Measurements from ENCODE around the gene ZNF385B. TPM values are rescaled to one million over a fixed set of nuclear protein-coding genes. Genes with fewer than 3 reads are reported as not detected.

The ZNF385B gene
- total RNA-seq, 1 experiment from 2014 or later = 9.3 TPM

GRCh38 chr2:179562330-179562885 is 299.0 kb downstream of the ZNF385B start:
- H3K4me1 ChIP-seq (ENCODE audit: control insufficient read depth in 1 of 2, insufficient read depth in 2 of 2, low read length in 2 of 2) = no peaks in the 10 kb centered on the region
- ChIA-PET CTCF (no interaction called here), POLR2A (no interaction called here)

More at GRCh38 chr2:179562330-179562885, 299.0 kb downstream of the ZNF385B start:
- no peak for DNase-seq (ENCODE audit: low read depth, low spot score)
- Histone ChIP-seq H4K20me1 (ENCODE audit: insufficient read depth) (no peaks in the 10 kb centered on the region), H3K27me3 (ENCODE audit: insufficient read depth, low read length) (no peaks in the 10 kb centered on the region), H3K9me2 (ENCODE audit: insufficient read depth) (no peaks in the 10 kb centered on the region), H3K9ac (ENCODE audit: low read length) (no peak overlapping the region), H2AFZ (ENCODE audit: low read depth, low read length, poor library complexity, severe bottlenecking) (no peak overlapping the region), H3K4me2 (ENCODE audit: low read length) (no peak overlapping the region), H3K4me3 (replicated peaks in 1 of 2; ENCODE audit: low read depth in 1 of 2, low read length in 2 of 2) (no peak overlapping the region), H3K36me3 (ENCODE audit: control insufficient read depth in 1 of 2, insufficient read depth in 2 of 2, low read length in 2 of 2) (no peaks in the 10 kb centered on the region), H3K27ac (ENCODE audit: low read depth, low read length) (no peak overlapping the region), H3K9me3 (ENCODE audit: control insufficient read depth in 1 of 2, insufficient read depth in 1 of 2, low read depth in 1 of 2, low read length in 2 of 2) (no peaks in the 10 kb centered on the region), H3K79me2 (ENCODE audit: insufficient read depth, low read length) (no peaks in the 10 kb centered on the region)
- BruUV-seq (replicated peaks) = no TSS peak
- no peak for ATAC-seq
- TF ChIP-seq EZH2 (IDR thresholded peaks at IDR 0.05) = no peak
- TF ChIP-seq POLR2AphosphoS5 (IDR thresholded peaks at IDR 0.05; ENCODE audit: low read depth, low read length) = no peak
- TF ChIP-seq SIN3A (IDR thresholded peaks at IDR 0.05; ENCODE audit: low read depth) = no peak
- TF ChIP-seq MAX (IDR thresholded peaks at IDR 0.05) = no peak
- no peak for TF ChIP-seq POLR2A (IDR thresholded peaks at IDR 0.05; ENCODE audit: borderline replicate concordance, extremely low read depth, insufficient read depth, insufficient read length)
- TF ChIP-seq CEBPB (IDR thresholded peaks at IDR 0.05; ENCODE audit: low read depth) = no peak
- TF ChIP-seq EZH2phosphoT487 (IDR thresholded peaks at IDR 0.05; ENCODE audit: borderline replicate concordance) = no peak
- TF ChIP-seq ELF1 (IDR thresholded peaks at IDR 0.05; ENCODE audit: borderline replicate concordance, low read depth) = no peak
- TF ChIP-seq YY1 (IDR thresholded peaks at IDR 0.05; ENCODE audit: extremely low read depth, insufficient replicate concordance, low read depth, low read length) = no peak
- TF ChIP-seq, protein P1, sequence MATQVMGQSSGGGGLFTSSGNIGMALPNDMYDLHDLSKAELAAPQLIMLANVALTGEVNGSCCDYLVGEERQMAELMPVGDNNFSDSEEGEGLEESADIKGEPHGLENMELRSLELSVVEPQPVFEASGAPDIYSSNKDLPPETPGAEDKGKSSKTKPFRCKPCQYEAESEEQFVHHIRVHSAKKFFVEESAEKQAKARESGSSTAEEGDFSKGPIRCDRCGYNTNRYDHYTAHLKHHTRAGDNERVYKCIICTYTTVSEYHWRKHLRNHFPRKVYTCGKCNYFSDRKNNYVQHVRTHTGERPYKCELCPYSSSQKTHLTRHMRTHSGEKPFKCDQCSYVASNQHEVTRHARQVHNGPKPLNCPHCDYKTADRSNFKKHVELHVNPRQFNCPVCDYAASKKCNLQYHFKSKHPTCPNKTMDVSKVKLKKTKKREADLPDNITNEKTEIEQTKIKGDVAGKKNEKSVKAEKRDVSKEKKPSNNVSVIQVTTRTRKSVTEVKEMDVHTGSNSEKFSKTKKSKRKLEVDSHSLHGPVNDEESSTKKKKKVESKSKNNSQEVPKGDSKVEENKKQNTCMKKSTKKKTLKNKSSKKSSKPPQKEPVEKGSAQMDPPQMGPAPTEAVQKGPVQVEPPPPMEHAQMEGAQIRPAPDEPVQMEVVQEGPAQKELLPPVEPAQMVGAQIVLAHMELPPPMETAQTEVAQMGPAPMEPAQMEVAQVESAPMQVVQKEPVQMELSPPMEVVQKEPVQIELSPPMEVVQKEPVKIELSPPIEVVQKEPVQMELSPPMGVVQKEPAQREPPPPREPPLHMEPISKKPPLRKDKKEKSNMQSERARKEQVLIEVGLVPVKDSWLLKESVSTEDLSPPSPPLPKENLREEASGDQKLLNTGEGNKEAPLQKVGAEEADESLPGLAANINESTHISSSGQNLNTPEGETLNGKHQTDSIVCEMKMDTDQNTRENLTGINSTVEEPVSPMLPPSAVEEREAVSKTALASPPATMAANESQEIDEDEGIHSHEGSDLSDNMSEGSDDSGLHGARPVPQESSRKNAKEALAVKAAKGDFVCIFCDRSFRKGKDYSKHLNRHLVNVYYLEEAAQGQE (IDR thresholded peaks at IDR 0.05; ENCODE audit: low read depth) = no peak
- TF ChIP-seq SRF (IDR thresholded peaks at IDR 0.05; ENCODE audit: low read depth) = no peak
- TF ChIP-seq RAD21 (IDR thresholded peaks at IDR 0.05; ENCODE audit: low read depth) = no peak
- TF ChIP-seq ZNF274 (IDR thresholded peaks at IDR 0.05; ENCODE audit: low read depth, low read length) = no peak
- TF ChIP-seq CBX3 (IDR thresholded peaks at IDR 0.05; ENCODE audit: low read depth) = no peak
- TF ChIP-seq EGR1 (IDR thresholded peaks at IDR 0.05; ENCODE audit: low read depth) = no peak
- intact Hi-C loops (cut with micrococcal nuclease) = no loop called here
- RAD21 ChIA-PET (ENCODE audit: low non-redundant PET in 1 of 2, low total read pairs in 2 of 2, uncharacterized antibody in 2 of 2, unreplicated experiment in 2 of 2) = no interaction called here

Measured in HCT116 (cell line).